DND-41 (cell line): Measurements from ENCODE around the gene DZIP1.

Experiments
- CTCF ChIP-seq: IDR thresholded peaks from 2 replicates; pipeline ENCODE4 v1.5.1; 2012; ENCODE audit warnings: borderline replicate concordance, low read length, moderate library complexity, mild to moderate bottlenecking; ENCODE audit not compliant: poor library complexity, severe bottlenecking; ENCODE audit errors: extremely low read depth
- EZH2 ChIP-seq: IDR thresholded peaks from 3 replicates; pipeline ENCODE4 v1.6.1; 2012; ENCODE audit warnings: borderline replicate concordance, low read depth, mild to moderate bottlenecking, moderate library complexity, low read length, inconsistent platforms; ENCODE audit not compliant: severe bottlenecking

DNA sequence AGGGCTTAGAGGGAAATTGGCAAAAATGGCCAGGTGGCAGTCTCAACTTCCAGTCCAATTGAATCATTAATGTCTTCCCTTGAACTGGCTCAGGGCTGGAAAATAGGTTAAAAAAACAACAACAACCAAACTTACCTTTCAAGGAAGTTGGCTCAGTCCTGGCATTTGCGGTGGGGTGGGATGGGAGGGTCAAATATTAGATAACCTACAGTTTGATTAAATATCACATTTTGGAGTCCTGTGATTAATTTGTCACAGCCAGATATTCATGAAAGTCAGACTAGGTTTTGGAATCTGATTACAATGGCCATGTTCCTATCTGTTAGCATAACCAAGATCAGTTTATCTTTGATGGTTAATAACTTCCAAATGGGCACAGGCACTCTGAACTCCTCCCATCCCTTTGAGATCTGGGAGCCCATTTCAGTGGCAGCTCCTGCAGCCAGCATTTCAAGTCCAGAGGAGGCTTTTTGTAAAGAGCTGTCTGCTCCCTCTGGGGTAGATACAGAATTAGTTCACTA is 7.8 kb upstream of the DZIP1 start:
- TF ChIP-seq CTCF (no peak), EZH2 (no peak)
